Measurements from ENCODE around the gene NTRK2. TPM values are rescaled to one million over a fixed set of nuclear protein-coding genes. Genes with fewer than 3 reads are reported as not detected.

The NTRK2 gene
- 0.06 and 0.12 TPM in 2 replicates for total RNA-seq (2014; rRNA removed; shearing (Covaris generic))
- polyA plus RNA-seq (2014; cell fraction: nucleus; rRNA removed) = 0.10 TPM in 1 of 2 replicates, not detected in the other

- DNase-seq (ENCODE audit: extremely low read depth, low read depth) = no peak
Measured at GRCh38 chr9:84669288-84670137, at the start of gene NTRK2. Gene NTRK2, plus strand, starts transcription at chr9:84669729. Its CDS starts 1,020 bp downstream, at chr9:84670749.

GRCh38 chr9:84620338-84620737 is 49.2 kb upstream of the NTRK2 start:
- no peak for DNase-seq (ENCODE audit: extremely low read depth, low read depth)

GRCh38 chr9:84621811-84622210 is 47.7 kb upstream of the NTRK2 start:
- no peak for DNase-seq (ENCODE audit: extremely low read depth, low read depth)

- DNase-seq (ENCODE audit: extremely low read depth, low read depth) = no peak
Measured at GRCh38 chr9:84622981-84623380, 46.5 kb upstream of the NTRK2 start.

GRCh38 chr9:84636436-84636835 is 33.1 kb upstream of the NTRK2 start:
- DNase-seq (ENCODE audit: extremely low read depth, low read depth) = no peak

- DNase-seq (ENCODE audit: extremely low read depth, low read depth) = no peak
Measured at GRCh38 chr9:84642553-84643141, 26.9 kb upstream of the NTRK2 start.

- no peak for DNase-seq (ENCODE audit: extremely low read depth, low read depth)
Measured at GRCh38 chr9:84647699-84648098, 21.8 kb upstream of the NTRK2 start.

GRCh38 chr9:84652496-84653120 is 16.9 kb upstream of the NTRK2 start:
- DNase-seq (ENCODE audit: extremely low read depth, low read depth) = no peak

- DNase-seq (ENCODE audit: extremely low read depth, low read depth) = no peak
Measured at GRCh38 chr9:84655447-84655846, 14.1 kb upstream of the NTRK2 start.

GRCh38 chr9:84659313-84659712 is 10.2 kb upstream of the NTRK2 start:
- DNase-seq (ENCODE audit: extremely low read depth, low read depth) = no peak

- no peak for DNase-seq (ENCODE audit: extremely low read depth, low read depth)
Measured at GRCh38 chr9:84659773-84660172, 9.8 kb upstream of the NTRK2 start.

- DNase-seq (ENCODE audit: extremely low read depth, low read depth) = no peak
Measured at GRCh38 chr9:84667571-84668195, 1.8 kb upstream of the NTRK2 start.

- peak; percentile 63 for DNase-seq (ENCODE audit: extremely low read depth, low read depth)
Measured at GRCh38 chr9:84668196-84669012, 1.1 kb upstream of the NTRK2 start.

- no peak for DNase-seq (ENCODE audit: extremely low read depth, low read depth)
Measured at GRCh38 chr9:84669013-84669287, 579 bp upstream of the NTRK2 start.

- no peak for DNase-seq (ENCODE audit: extremely low read depth, low read depth)
Measured at GRCh38 chr9:84670138-84671041, 861 bp downstream of the NTRK2 start.

- DNase-seq (ENCODE audit: extremely low read depth, low read depth) = no peak
Measured at GRCh38 chr9:84671586-84672521, 2.3 kb downstream of the NTRK2 start.

- DNase-seq (ENCODE audit: extremely low read depth, low read depth) = no peak
Measured at GRCh38 chr9:84673806-84674205, 4.3 kb downstream of the NTRK2 start.

- no peak for DNase-seq (ENCODE audit: extremely low read depth, low read depth)
Measured at GRCh38 chr9:84677080-84677479, 7.6 kb downstream of the NTRK2 start.
